ENCODE data around the gene BOC.

GRCh38 chr3:113304856-113305540 is 93.6 kb downstream of the BOC start:
- TF ChIP-seq CTCF (IDR thresholded peaks at IDR 0.05 in 2 of 3, conservative IDR thresholded peaks at IDR 0.05 in 1 of 3; ENCODE audit: control insufficient read depth in 2 of 3, extremely low read depth in 1 of 3, insufficient read depth in 1 of 3, low read depth in 3 of 3, low read length in 3 of 3) (no peak), YBX1 (IDR thresholded peaks at IDR 0.05) (no peak), POLR2A (IDR thresholded peaks at IDR 0.05; ENCODE audit: low read depth, low read length) (no peak), SMAD1 (IDR thresholded peaks at IDR 0.05; ENCODE audit: low read depth, partially characterized antibody) (no peak), HDGF (IDR thresholded peaks at IDR 0.05) (no peak), TCF12 (IDR thresholded peaks at IDR 0.05; ENCODE audit: low read depth, low read length) (no peak), TBL1XR1 (IDR thresholded peaks at IDR 0.05; ENCODE audit: low read depth, low read length) (no peak), ZBTB33 (IDR thresholded peaks at IDR 0.05) (no peak), POLR2AphosphoS5 (IDR thresholded peaks at IDR 0.05; ENCODE audit: low read length) (no peak), SRF (IDR thresholded peaks at IDR 0.05; ENCODE audit: low read depth in 2 of 2, low read length in 2 of 2) (no peak), EP300 (IDR thresholded peaks at IDR 0.05; ENCODE audit: borderline replicate concordance in 1 of 2, control insufficient read depth in 1 of 2, low read depth in 2 of 2, low read length in 2 of 2) (no peak), CEBPB (IDR thresholded peaks at IDR 0.05; ENCODE audit: borderline replicate concordance in 1 of 2, low read depth in 2 of 2, low read length in 2 of 2) (no peak), ZNF24 (IDR thresholded peaks at IDR 0.05) (no peak)

All from GM12878 (cell line).